ENCODE measurements around the gene KMT2A.

DNA sequence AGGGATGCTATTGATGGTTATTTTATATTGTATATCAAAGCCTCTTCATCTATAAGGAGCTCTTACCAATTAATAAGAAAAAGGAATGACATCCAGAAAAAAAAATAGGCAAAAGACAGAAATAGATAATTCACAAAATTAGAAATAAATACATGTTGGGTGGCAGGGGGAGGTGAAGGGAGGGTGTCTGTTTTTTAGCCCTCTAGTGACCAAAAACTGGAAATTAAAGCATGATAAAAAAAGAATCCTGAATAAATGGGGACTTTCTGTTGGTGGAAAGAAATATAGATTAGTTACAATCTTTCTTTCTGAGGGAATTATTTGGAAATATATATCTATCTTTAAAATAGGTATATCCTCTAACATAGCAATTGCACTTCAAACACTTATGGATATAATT, 49.0 kb downstream of the KMT2A start:
- TF ChIP-seq, protein P1, sequence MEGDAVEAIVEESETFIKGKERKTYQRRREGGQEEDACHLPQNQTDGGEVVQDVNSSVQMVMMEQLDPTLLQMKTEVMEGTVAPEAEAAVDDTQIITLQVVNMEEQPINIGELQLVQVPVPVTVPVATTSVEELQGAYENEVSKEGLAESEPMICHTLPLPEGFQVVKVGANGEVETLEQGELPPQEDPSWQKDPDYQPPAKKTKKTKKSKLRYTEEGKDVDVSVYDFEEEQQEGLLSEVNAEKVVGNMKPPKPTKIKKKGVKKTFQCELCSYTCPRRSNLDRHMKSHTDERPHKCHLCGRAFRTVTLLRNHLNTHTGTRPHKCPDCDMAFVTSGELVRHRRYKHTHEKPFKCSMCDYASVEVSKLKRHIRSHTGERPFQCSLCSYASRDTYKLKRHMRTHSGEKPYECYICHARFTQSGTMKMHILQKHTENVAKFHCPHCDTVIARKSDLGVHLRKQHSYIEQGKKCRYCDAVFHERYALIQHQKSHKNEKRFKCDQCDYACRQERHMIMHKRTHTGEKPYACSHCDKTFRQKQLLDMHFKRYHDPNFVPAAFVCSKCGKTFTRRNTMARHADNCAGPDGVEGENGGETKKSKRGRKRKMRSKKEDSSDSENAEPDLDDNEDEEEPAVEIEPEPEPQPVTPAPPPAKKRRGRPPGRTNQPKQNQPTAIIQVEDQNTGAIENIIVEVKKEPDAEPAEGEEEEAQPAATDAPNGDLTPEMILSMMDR (IDR thresholded peaks at IDR 0.05): no peak
- TF ChIP-seq POLR2A (IDR thresholded peaks at IDR 0.05): no peak
